GM06990 (cell line): ENCODE measurements around the gene NDUFA11.
"Not testable (repeated sequence)": the region's sequence is repeated elsewhere in the genome, so short reads cannot be mapped to it uniquely, and the experiment has no call there.

ENCODE experiments used
- DNase-seq: peaks from one replicate; pipeline ENCODE4 v3.0.0-alpha.2; 2011; ENCODE audit not compliant: insufficient read length; ENCODE audit errors: extremely low read depth
- H3K27me3 ChIP-seq: replicated peaks from 2 replicates; pipeline ENCODE4 v1.6.0; 2011; ENCODE audit warnings: low read length; ENCODE audit not compliant: control insufficient read depth, insufficient read depth
- H3K36me3 ChIP-seq: 2 replicates; pipeline ENCODE4 v1.5.1; 2011; ENCODE audit warnings: low read length; ENCODE audit not compliant: control insufficient read depth, insufficient read depth
- H3K4me3 ChIP-seq: replicated peaks from 2 replicates; pipeline ENCODE4 v1.5.1; 2011; ENCODE audit warnings: low read depth, mild to moderate bottlenecking, control low read depth, low read length
- CTCF ChIP-seq: IDR thresholded peaks from 2 replicates; pipeline ENCODE4 v1.5.1; 2011; ENCODE audit warnings: low read length, control low read depth, mild to moderate bottlenecking, inconsistent platforms; ENCODE audit not compliant: insufficient read depth, poor library complexity, severe bottlenecking

The NDUFA11 gene

GRCh38 chr19:5890099-5890498, 13.5 kb downstream of the NDUFA11 start:
- DNase-seq = no peak
- Histone ChIP-seq H3K36me3 (peaks cover 1% of the 10 kb centered on the region), H3K27me3 (no peaks in the 10 kb centered on the region), H3K4me3 (no peak overlapping the region)
- TF ChIP-seq CTCF = no peak

DNA sequence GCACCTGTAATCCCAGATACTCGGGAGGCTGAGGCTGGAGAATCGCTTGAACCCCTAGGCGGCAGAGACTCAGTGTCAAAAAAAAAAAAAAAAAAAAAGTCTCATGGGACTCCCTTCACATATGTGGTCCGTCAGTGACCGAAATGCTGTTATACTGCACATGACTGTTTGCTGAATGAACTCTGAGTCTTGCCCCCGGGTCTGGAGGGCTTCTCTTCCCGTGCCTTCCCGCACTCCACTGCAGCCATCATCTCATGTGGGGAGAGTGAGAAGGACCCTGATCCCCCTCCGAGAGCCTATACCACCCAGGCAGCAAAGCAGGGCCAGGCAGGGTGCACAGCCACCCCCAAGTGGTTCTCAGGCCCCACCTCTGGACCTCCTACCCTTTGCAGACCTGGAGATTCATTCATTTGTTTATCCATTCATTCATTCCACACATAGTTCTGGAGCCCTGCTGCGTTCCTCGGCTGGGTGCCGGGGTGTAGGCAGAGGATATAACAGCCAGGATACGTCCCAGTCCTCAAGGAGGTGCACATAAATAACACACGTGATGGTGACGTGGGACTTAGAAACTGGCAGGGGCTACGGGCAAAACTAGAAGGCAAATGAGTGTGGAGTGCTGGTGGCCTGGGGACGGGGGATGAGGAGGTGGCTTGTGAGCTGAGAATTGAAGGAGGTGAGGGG, 14.2 kb downstream of the NDUFA11 start:
- no peak for DNase-seq
- H3K4me3 ChIP-seq = no peak overlapping the region
- no peaks in the 10 kb centered on the region for H3K27me3 ChIP-seq
- no peaks in the 10 kb centered on the region for H3K36me3 ChIP-seq
- TF ChIP-seq CTCF = no peak

- H3K27me3 ChIP-seq, H3K36me3 ChIP-seq, H3K4me3 ChIP-seq, DNase-seq: not testable (repeated sequence)
These were observed 19.4 kb downstream of the NDUFA11 start for GRCh38 chr19:5884065-5884811.

- not testable (repeated sequence) for H3K36me3 ChIP-seq, H3K4me3 ChIP-seq, H3K27me3 ChIP-seq, DNase-seq
These were observed 20.3 kb downstream of the NDUFA11 start for GRCh38 chr19:5883157-5883873.

DNA sequence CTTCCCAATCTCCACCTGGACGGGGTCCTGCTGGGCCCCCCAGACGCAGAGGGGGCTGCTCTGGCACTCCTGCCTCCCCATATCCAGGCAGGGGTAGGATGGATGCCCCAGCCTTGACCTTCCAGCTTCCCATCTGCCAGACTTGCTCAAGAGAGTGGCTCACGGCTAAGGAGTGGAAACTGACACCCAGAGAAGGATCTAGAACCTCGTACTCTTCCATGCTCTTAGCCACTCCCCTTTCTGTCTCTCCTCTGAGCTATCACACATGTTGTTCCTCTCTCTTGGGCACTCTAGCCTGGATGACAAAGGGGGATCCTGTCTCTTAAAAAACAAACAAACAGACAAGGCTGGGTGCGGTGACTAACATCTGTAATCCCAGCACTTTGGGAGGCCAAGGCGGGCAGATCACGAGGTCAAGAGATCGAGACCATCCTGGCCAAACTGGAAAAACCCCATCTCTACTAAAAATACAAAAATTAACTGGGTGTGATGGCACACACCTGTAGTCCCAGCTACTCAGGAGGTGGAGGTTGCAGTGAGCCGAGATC, 21.1 kb downstream of the NDUFA11 start:
- no peak for TF ChIP-seq CTCF
- H3K36me3 ChIP-seq = no peaks in the 10 kb centered on the region
- H3K27me3 ChIP-seq = no peaks in the 10 kb centered on the region
- H3K4me3 ChIP-seq = no peak overlapping the region
- DNase-seq = no peak

DNA sequence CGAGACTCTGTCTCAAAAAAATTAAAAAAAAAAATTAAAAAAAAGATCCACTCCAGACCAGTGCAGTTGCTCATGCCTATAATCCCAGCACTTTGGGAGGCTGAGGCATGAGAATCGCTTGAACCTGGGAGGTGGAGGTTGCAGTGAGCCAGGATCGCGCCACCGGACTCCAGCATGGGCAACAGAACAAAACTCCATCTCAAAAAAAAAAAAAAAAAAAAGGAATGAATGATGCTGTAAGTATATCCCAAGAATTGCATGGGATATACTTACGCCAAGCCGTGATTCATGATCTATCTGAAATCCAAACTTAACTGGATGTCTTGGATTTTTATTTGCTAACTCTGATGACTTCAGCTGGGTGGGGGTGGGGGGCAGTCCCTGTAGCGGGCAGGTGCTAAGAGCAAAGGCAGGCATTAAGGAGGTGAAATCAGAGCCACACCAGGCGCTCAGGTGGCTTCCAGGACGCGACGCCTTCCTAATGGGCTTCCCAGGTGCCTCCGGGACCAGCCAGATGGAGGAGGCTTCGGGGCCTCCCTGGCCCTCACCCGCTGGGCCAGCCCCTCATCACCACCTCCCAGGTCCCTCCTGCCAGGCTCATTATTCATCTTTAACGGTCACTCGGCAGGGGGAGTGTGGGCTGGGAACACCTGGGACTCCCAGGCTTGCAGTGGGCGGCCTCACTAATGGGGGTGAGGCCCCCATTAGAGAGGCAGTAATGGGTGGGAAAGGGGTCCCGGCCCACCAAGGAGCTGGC, 21.9 kb downstream of the NDUFA11 start:
- no peak for DNase-seq
- Histone ChIP-seq H3K4me3 (no peak overlapping the region), H3K27me3 (no peaks in the 10 kb centered on the region), H3K36me3 (no peaks in the 10 kb centered on the region)
- TF ChIP-seq CTCF = no peak
